Fibroblast of lung (primary cell): ENCODE measurements around the gene ANKFY1. TPM values are rescaled to one million over a fixed set of nuclear protein-coding genes. Genes with fewer than 3 reads are reported as not detected.
A peak's percentile ranks its signal among the peaks of the same experiment; 100 is the strongest.

Source experiments
- DNase-seq, 2 donors: peaks; one replicate each; pipeline versions ENCODE4 v3.0.0 to v3.0.0-alpha.2; 2010; ENCODE audit warnings: low read depth in 2 of 2
- H2AFZ ChIP-seq: 2 replicates; pipeline ENCODE4 v1.5.1; 2012; ENCODE audit warnings: low read length, control low read depth, inconsistent platforms
- H3K27ac ChIP-seq: 2 replicates; pipeline ENCODE4 v1.5.1; 2011; ENCODE audit warnings: low read length, control low read depth; ENCODE audit not compliant: insufficient read depth
- H3K27me3 ChIP-seq: 2 replicates; pipeline ENCODE4 v1.5.1; 2011; ENCODE audit warnings: mild to moderate bottlenecking, low read length; ENCODE audit not compliant: control insufficient read depth, insufficient read depth
- H3K36me3 ChIP-seq: 2 replicates; pipeline ENCODE4 v1.5.1; 2011; ENCODE audit warnings: low read length; ENCODE audit not compliant: control insufficient read depth, insufficient read depth
- H3K4me1 ChIP-seq: 2 replicates; pipeline ENCODE4 v1.5.1; 2011; ENCODE audit warnings: low read length; ENCODE audit not compliant: control insufficient read depth, insufficient read depth; ENCODE audit errors: extremely low read depth
- H3K4me2 ChIP-seq: 2 replicates; pipeline ENCODE4 v1.5.1; 2011; ENCODE audit warnings: low read length, control low read depth; ENCODE audit not compliant: insufficient read depth; ENCODE audit errors: extremely low read depth
- H3K4me3 ChIP-seq, 4 experiments: fragments of 200-600 bp in 1 of 4; sonication (generic) in 1 of 4; replicated peaks in 1 of 4; 2 replicates each; pipeline ENCODE4 v1.5.1; 2011 to 2016; ENCODE audit warnings: low read length in 4 of 4, low read depth in 3 of 4, mild to moderate bottlenecking in 3 of 4, control low read depth in 2 of 4, inconsistent platforms in 1 of 4, mixed read lengths in 1 of 4; ENCODE audit not compliant: insufficient read depth in 1 of 4; ENCODE audit errors: control extremely low read depth in 1 of 4
- H3K79me2 ChIP-seq: 2 replicates; pipeline ENCODE4 v1.5.1; 2012; ENCODE audit warnings: mild to moderate bottlenecking, low read length, inconsistent platforms; ENCODE audit not compliant: control insufficient read depth, insufficient read depth
- H3K9ac ChIP-seq: 2 replicates; pipeline ENCODE4 v1.5.1; 2011; ENCODE audit warnings: mild to moderate bottlenecking, low read length, control low read depth; ENCODE audit not compliant: insufficient read depth
- H3K9me3 ChIP-seq: 2 replicates; pipeline ENCODE4 v1.5.1; 2012; ENCODE audit warnings: low read depth, low read length; ENCODE audit not compliant: control insufficient read depth, insufficient read depth
- H4K20me1 ChIP-seq: 2 replicates; pipeline ENCODE4 v1.5.1; 2011; ENCODE audit warnings: low read length; ENCODE audit not compliant: control insufficient read depth, insufficient read depth; ENCODE audit errors: extremely low read depth
- EZH2 ChIP-seq: IDR thresholded peaks from 2 replicates; pipeline ENCODE4 v1.5.1; 2012; ENCODE audit warnings: low read length, control low read depth, mild to moderate bottlenecking; ENCODE audit errors: missing control alignments
- polyA plus RNA-seq, 2 donors: library from polyadenylated mRNA; depleted of rRNA in 1 of 2; stranded (reverse) in 1 of 2; unstranded in 1 of 2; fragments of >200 nt; gene quantifications; 2 replicates each; pipeline ENCODE4 v1.2.1, GENCODE V29; 2011 to 2012; ENCODE audit warnings: missing spikeins in 1 of 2
- total RNA-seq: library from RNA; depleted of rRNA; stranded (reverse); fragments of >200 nt; gene quantifications from 2 replicates; pipeline ENCODE4 v1.2.1, GENCODE V29; 2014
- TF ChIP-seq, protein P1 (sequence below), 2 donors: IDR thresholded peaks in 1 of 2; conservative IDR thresholded peaks in 1 of 2; 1 replicate in 1 of 2; 2 replicates in 1 of 2; pipeline ENCODE4 v1.5.1; 2011 to 2012; ENCODE audit warnings: low read length in 2 of 2, control low read depth in 1 of 2, inconsistent platforms in 1 of 2, low read depth in 1 of 2, mild to moderate bottlenecking in 1 of 2

ANKFY1 gene
- total and polyA plus RNA-seq, 2 donors (not counting 1 experiment from before 2014, with no cell fraction given) = 26.1 to 34.0 TPM

GRCh38 chr17:4166419-4166818 lies 97.4 kb downstream of the ANKFY1 start:
- Histone ChIP-seq H3K9ac (no peak overlapping the region), H3K9me3 (no peaks in the 10 kb centered on the region), H3K4me2 (no peak overlapping the region), H3K4me3 (no peak overlapping the region), H3K79me2 (no peaks in the 10 kb centered on the region), H2AFZ (no peak overlapping the region), H3K4me1 (peaks cover 15% of the 10 kb centered on the region), H3K27ac (no peak overlapping the region), H4K20me1 (peaks cover 1% of the 10 kb centered on the region), H3K27me3 (no peaks in the 10 kb centered on the region), H3K36me3 (peaks cover 27% of the 10 kb centered on the region)
- DNase-seq = no peak
- no peak for TF ChIP-seq EZH2

GRCh38 chr17:4165301-4166010 lies 98.3 kb downstream of the ANKFY1 start:
- Histone ChIP-seq H4K20me1 (peaks cover 1% of the 10 kb centered on the region), H3K4me2 (no peak overlapping the region), H2AFZ (no peak overlapping the region), H3K4me3 (no peak overlapping the region), H3K79me2 (no peaks in the 10 kb centered on the region), H3K4me1 (peaks cover 16% of the 10 kb centered on the region), H3K27me3 (no peaks in the 10 kb centered on the region), H3K36me3 (peaks cover 26% of the 10 kb centered on the region), H3K9ac (peak overlapping the region; percentile 14), H3K9me3 (no peaks in the 10 kb centered on the region), H3K27ac (no peak overlapping the region)
- TF ChIP-seq EZH2 = no peak
- TF ChIP-seq, protein P1, sequence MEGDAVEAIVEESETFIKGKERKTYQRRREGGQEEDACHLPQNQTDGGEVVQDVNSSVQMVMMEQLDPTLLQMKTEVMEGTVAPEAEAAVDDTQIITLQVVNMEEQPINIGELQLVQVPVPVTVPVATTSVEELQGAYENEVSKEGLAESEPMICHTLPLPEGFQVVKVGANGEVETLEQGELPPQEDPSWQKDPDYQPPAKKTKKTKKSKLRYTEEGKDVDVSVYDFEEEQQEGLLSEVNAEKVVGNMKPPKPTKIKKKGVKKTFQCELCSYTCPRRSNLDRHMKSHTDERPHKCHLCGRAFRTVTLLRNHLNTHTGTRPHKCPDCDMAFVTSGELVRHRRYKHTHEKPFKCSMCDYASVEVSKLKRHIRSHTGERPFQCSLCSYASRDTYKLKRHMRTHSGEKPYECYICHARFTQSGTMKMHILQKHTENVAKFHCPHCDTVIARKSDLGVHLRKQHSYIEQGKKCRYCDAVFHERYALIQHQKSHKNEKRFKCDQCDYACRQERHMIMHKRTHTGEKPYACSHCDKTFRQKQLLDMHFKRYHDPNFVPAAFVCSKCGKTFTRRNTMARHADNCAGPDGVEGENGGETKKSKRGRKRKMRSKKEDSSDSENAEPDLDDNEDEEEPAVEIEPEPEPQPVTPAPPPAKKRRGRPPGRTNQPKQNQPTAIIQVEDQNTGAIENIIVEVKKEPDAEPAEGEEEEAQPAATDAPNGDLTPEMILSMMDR (conservative IDR thresholded peaks at IDR 0.05 in 1 of 2, IDR thresholded peaks at IDR 0.05 in 1 of 2; ENCODE audit: low read depth in 1 of 2, low read length in 2 of 2) = no peak
- peak in 1 of 2 donors; percentile 6 for DNase-seq

DNA sequence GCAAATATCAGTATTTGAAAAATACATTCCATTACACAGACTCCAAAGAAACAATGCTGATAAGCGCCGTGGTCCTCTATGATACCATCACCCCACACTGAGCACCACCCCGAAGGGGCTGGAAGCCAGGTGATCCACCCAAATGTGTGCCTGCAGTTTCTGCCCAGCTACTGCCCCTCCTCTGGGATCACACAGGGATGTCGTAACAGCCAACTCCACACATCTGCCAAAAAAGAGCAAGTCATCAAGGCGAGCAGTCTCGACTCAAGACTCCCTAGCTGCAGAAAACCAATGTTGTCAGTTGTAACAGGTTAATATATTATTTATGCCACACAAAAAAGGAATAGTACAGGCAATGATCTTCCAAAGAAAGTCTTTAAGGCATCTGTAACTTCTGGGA lies 99.8 kb downstream of the ANKFY1 start:
- Histone ChIP-seq H3K27me3 (no peaks in the 10 kb centered on the region), H4K20me1 (no peaks in the 10 kb centered on the region), H3K4me1 (peaks cover 16% of the 10 kb centered on the region), H3K4me2 (no peak overlapping the region), H3K36me3 (peaks cover 14% of the 10 kb centered on the region), H3K79me2 (no peaks in the 10 kb centered on the region), H3K9me3 (no peaks in the 10 kb centered on the region), H3K4me3 (no peak overlapping the region), H3K27ac (no peak overlapping the region), H3K9ac (no peak overlapping the region), H2AFZ (no peak overlapping the region)
- TF ChIP-seq, protein P1 (conservative IDR thresholded peaks at IDR 0.05 in 1 of 2, IDR thresholded peaks at IDR 0.05 in 1 of 2; ENCODE audit: low read depth in 1 of 2, low read length in 2 of 2) = no peak
- no peak for TF ChIP-seq EZH2
- peak in 1 of 2 donors; percentile 75 for DNase-seq
